H9 (cell line): ENCODE data around the gene TMEM39B. TPM values are rescaled to one million over a fixed set of nuclear protein-coding genes. Genes with fewer than 3 reads are reported as not detected.

Experiments
- DNase-seq: peaks from one replicate; pipeline ENCODE4 v3.0.0-alpha.2; 2017
- H2AFZ ChIP-seq: one replicate; pipeline ENCODE4 v1.6.1; 2013; ENCODE audit warnings: mild to moderate bottlenecking, low read length, control low read depth, moderate library complexity
- H2AK5ac ChIP-seq: 2 replicates; pipeline ENCODE4 v1.6.1; 2013; ENCODE audit warnings: low read length, control low read depth, mixed read lengths; ENCODE audit not compliant: insufficient read length
- H2BK120ac ChIP-seq: one replicate; pipeline ENCODE4 v1.6.1; 2013; ENCODE audit warnings: low read depth, mild to moderate bottlenecking, low read length, control low read depth, inconsistent platforms; ENCODE audit not compliant: poor library complexity, severe bottlenecking
- H2BK12ac ChIP-seq: 2 replicates; pipeline ENCODE4 v1.6.1; 2013; ENCODE audit warnings: low read length, control low read depth, mixed read lengths, low read depth; ENCODE audit not compliant: insufficient read length
- H2BK15ac ChIP-seq: 2 replicates; pipeline ENCODE4 v1.6.1; 2013; ENCODE audit warnings: low read depth, low read length, control low read depth
- H2BK20ac ChIP-seq: one replicate; pipeline ENCODE4 v1.6.1; 2013; ENCODE audit warnings: low read depth, mild to moderate bottlenecking, low read length, control low read depth, inconsistent platforms; ENCODE audit not compliant: poor library complexity, severe bottlenecking
- H2BK5ac ChIP-seq: 2 replicates; pipeline ENCODE4 v1.6.1; 2013; ENCODE audit warnings: low read length, control low read depth, mixed read lengths; ENCODE audit not compliant: insufficient read length
- H3K14ac ChIP-seq: 2 replicates; pipeline ENCODE4 v1.6.1; 2013; ENCODE audit warnings: low read length, control low read depth; ENCODE audit not compliant: insufficient read depth
- H3K18ac ChIP-seq: 2 replicates; pipeline ENCODE4 v1.6.1; 2013; ENCODE audit warnings: low read depth, mild to moderate bottlenecking, mixed read lengths, low read length, control low read depth; ENCODE audit not compliant: insufficient read length
- H3K23ac ChIP-seq: 2 replicates; pipeline ENCODE4 v1.6.1; 2013; ENCODE audit warnings: low read length, control low read depth, mixed read lengths, low read depth; ENCODE audit not compliant: insufficient read length
- H3K23me2 ChIP-seq: 2 replicates; pipeline ENCODE4 v1.6.1; 2013; ENCODE audit warnings: low read depth, mild to moderate bottlenecking, mixed read lengths, low read length, control low read depth; ENCODE audit not compliant: insufficient read length, poor library complexity, severe bottlenecking
- H3K27ac ChIP-seq: 2 replicates; pipeline ENCODE4 v1.5.1; 2013; ENCODE audit warnings: low read length, control low read depth, mixed read lengths, low read depth; ENCODE audit not compliant: insufficient read length
- H3K27me3 ChIP-seq: 2 replicates; pipeline ENCODE4 v1.6.1; 2013; ENCODE audit warnings: low read length, control low read depth, inconsistent platforms; ENCODE audit not compliant: insufficient read depth
- H3K4ac ChIP-seq: 2 replicates; pipeline ENCODE4 v1.6.1; 2013; ENCODE audit warnings: low read depth, mild to moderate bottlenecking, control low read depth, inconsistent platforms, low read length, moderate library complexity
- H3K4me1 ChIP-seq: 2 replicates; pipeline ENCODE4 v1.6.1; 2013; ENCODE audit warnings: low read length, control low read depth, inconsistent platforms; ENCODE audit not compliant: insufficient read depth
- H3K4me2 ChIP-seq: 2 replicates; pipeline ENCODE4 v1.6.1; 2013; ENCODE audit warnings: low read length, control low read depth, mixed read lengths; ENCODE audit not compliant: insufficient read length, insufficient read depth
- H3K56ac ChIP-seq: 2 replicates; pipeline ENCODE4 v1.6.1; 2013; ENCODE audit warnings: low read depth, mild to moderate bottlenecking, mixed read lengths, low read length, control low read depth; ENCODE audit not compliant: insufficient read length
- H3K79me1 ChIP-seq: 2 replicates; pipeline ENCODE4 v1.6.1; 2013; ENCODE audit warnings: low read depth, mild to moderate bottlenecking, moderate library complexity, low read length, control low read depth, inconsistent platforms; ENCODE audit not compliant: insufficient read depth, poor library complexity, severe bottlenecking
- H3K79me2 ChIP-seq: 2 replicates; pipeline ENCODE4 v1.6.1; 2013; ENCODE audit warnings: low read length, control low read depth, inconsistent platforms; ENCODE audit not compliant: insufficient read depth
- H3K9ac ChIP-seq: 2 replicates; pipeline ENCODE4 v1.6.1; 2013; ENCODE audit warnings: low read length, control low read depth, mixed read lengths; ENCODE audit not compliant: insufficient read length; ENCODE audit errors: extremely low read depth
- H3K9me3 ChIP-seq: one replicate; pipeline ENCODE4 v1.6.1; 2013; ENCODE audit warnings: low read depth, low read length, inconsistent platforms; ENCODE audit not compliant: control insufficient read depth
- H3T11ph ChIP-seq: one replicate; pipeline ENCODE4 v1.6.1; 2013; ENCODE audit warnings: mild to moderate bottlenecking, low read length, control low read depth, inconsistent platforms
- H4K20me1 ChIP-seq: one replicate; pipeline ENCODE4 v1.6.1; 2013; ENCODE audit not compliant: control insufficient read depth, insufficient read length, insufficient read depth
- H4K5ac ChIP-seq: 2 replicates; pipeline ENCODE4 v1.6.1; 2013; ENCODE audit warnings: low read depth, mild to moderate bottlenecking, mixed read lengths, low read length, control low read depth; ENCODE audit not compliant: insufficient read length
- H4K8ac ChIP-seq: replicated peaks from 2 replicates; pipeline ENCODE4 v1.6.1; 2013; ENCODE audit warnings: low read length, control low read depth, mixed read lengths, low read depth; ENCODE audit not compliant: insufficient read length
- H4K91ac ChIP-seq: 2 replicates; pipeline ENCODE4 v1.6.1; 2013; ENCODE audit warnings: low read depth, mild to moderate bottlenecking, moderate library complexity, mixed read lengths, low read length, control low read depth; ENCODE audit not compliant: insufficient read length
- H3K27ac Mint-ChIP-seq, 3 experiments: 2 replicates in 2 of 3; 3 replicates in 1 of 3; pipeline ENCODE4 v1.8.0; 2020 to 2021; ENCODE audit warnings: mixed read lengths in 3 of 3, mild to moderate bottlenecking in 1 of 3, moderate library complexity in 1 of 3
- H3K27me3 Mint-ChIP-seq: 2 replicates; pipeline ENCODE4 v1.8.0; 2021; ENCODE audit warnings: low read depth, mild to moderate bottlenecking, moderate library complexity, mixed read lengths
- H3K36me3 Mint-ChIP-seq, 3 experiments: 2 replicates in 2 of 3; 3 replicates in 1 of 3; pipeline ENCODE4 v1.8.0; 2020 to 2021; ENCODE audit warnings: low read depth in 3 of 3, mixed read lengths in 3 of 3; ENCODE audit not compliant: insufficient read depth in 1 of 3
- H3K4me1 Mint-ChIP-seq, 2 experiments: 2 replicates each; pipeline ENCODE4 v1.8.0; 2020; ENCODE audit warnings: mixed read lengths in 2 of 2
- H3K4me3 Mint-ChIP-seq, 2 experiments: 2 replicates in 1 of 2; 3 replicates in 1 of 2; pipeline ENCODE4 v1.8.0; 2020 to 2021; ENCODE audit warnings: mild to moderate bottlenecking in 2 of 2, mixed read lengths in 2 of 2, moderate library complexity in 1 of 2
- H3K9me3 Mint-ChIP-seq, 2 experiments: 2 replicates in 1 of 2; 3 replicates in 1 of 2; pipeline ENCODE4 v1.8.0; 2020; ENCODE audit warnings: mild to moderate bottlenecking in 2 of 2, mixed read lengths in 2 of 2, moderate library complexity in 1 of 2
- WGBS: extraction: QIAGEN DNeasy Blood & Tissue Kit; methylation state at CpG from one replicate; pipeline ENCODE4 v1.1.7; 2013; ENCODE audit warnings: missing lambda C conversion rate, low lambda C conversion rate, mixed read lengths; ENCODE audit not compliant: insufficient read length; ENCODE audit errors: extremely low coverage; 5-methylcytosine and 5-hydroxymethylcytosine counted together
- total RNA-seq: library from RNA; stranded (reverse); gene quantifications from 2 replicates; pipeline ENCODE4 v1.2.1, GENCODE V29; 2021
- TF ChIP-seq, protein P1 (sequence below): fragments of 200-600 bp; sonication (generic); conservative IDR thresholded peaks from 3 replicates; pipeline ENCODE4 v1.8.0; 2021; ENCODE audit warnings: antibody characterized with exemption, mild to moderate bottlenecking

The TMEM39B gene
- total RNA-seq, 1 experiment from 2014 or later = 27.4 TPM

DNA sequence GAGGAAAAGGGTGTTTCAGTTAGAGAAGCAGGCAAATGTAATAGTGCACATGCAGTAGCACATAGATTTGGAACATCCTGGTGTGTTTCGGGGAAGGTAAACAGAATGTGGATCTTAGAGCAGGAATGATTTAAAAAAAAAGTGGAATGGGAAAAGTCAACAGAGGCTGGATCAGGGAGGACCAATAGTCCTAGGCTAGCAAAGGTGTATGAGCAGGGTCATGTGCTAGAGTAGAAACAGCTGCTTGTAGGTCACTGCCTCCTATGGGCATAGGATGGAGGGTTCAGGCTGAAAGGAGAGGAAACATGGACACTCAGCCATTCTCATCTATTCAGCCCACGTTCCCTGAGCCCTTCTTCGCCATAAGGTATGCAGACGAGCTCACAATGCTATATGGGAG, 31.4 kb downstream of the TMEM39B start:
- Histone ChIP-seq H4K91ac (no peak overlapping the region), H2BK20ac (no peak overlapping the region), H3K4ac (no peak overlapping the region), H2BK12ac (no peak overlapping the region), H3K79me1 (no peaks in the 10 kb centered on the region), H2AFZ (no peak overlapping the region), H3K14ac (no peak overlapping the region), H3T11ph (no peak overlapping the region), H3K79me2 (peaks cover 2% of the 10 kb centered on the region; the same call in 1 of the 2 replicates), H4K5ac (no peak overlapping the region), H3K4me1 (no peaks in the 10 kb centered on the region), H2AK5ac (no peak overlapping the region), H3K27me3 (no peaks in the 10 kb centered on the region), H3K23me2 (no peaks in the 10 kb centered on the region), H3K9ac (no peak overlapping the region), H3K9me3 (no peaks in the 10 kb centered on the region), H2BK120ac (no peak overlapping the region), H2BK15ac (no peak overlapping the region), H2BK5ac (no peak overlapping the region), H3K56ac (no peak overlapping the region), H3K23ac (no peak overlapping the region), H4K8ac (no peak overlapping the region), H4K20me1 (no peaks in the 10 kb centered on the region), H3K18ac (no peak overlapping the region), H3K4me2 (no peak overlapping the region), H3K27ac (no peak overlapping the region)
- no CpG with 5 or more reads among the region's 4 CpGs for WGBS
- H3K27me3 Mint-ChIP-seq = no peaks in the 10 kb centered on the region
- TF ChIP-seq, protein P1, sequence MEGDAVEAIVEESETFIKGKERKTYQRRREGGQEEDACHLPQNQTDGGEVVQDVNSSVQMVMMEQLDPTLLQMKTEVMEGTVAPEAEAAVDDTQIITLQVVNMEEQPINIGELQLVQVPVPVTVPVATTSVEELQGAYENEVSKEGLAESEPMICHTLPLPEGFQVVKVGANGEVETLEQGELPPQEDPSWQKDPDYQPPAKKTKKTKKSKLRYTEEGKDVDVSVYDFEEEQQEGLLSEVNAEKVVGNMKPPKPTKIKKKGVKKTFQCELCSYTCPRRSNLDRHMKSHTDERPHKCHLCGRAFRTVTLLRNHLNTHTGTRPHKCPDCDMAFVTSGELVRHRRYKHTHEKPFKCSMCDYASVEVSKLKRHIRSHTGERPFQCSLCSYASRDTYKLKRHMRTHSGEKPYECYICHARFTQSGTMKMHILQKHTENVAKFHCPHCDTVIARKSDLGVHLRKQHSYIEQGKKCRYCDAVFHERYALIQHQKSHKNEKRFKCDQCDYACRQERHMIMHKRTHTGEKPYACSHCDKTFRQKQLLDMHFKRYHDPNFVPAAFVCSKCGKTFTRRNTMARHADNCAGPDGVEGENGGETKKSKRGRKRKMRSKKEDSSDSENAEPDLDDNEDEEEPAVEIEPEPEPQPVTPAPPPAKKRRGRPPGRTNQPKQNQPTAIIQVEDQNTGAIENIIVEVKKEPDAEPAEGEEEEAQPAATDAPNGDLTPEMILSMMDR = peak; percentile 34; the same call in 2 of the 3 replicates
- no peak for DNase-seq
- H3K36me3 Mint-ChIP-seq = peaks cover 7 to 28% (median 21%) of the 10 kb centered on the region in 3 experiments; a peak in 5 of 7 replicates
- H3K27ac Mint-ChIP-seq = peak overlapping the region in 1 of 3 experiments; percentile 16; a peak in 2 of 7 replicates
- no peaks in the 10 kb centered on the region; a peak in 1 of 5 replicates for H3K9me3 Mint-ChIP-seq
- H3K4me3 Mint-ChIP-seq = no peak overlapping the region
- peaks cover 0 to 4% of the 10 kb centered on the region in 2 experiments; a peak in 2 of 4 replicates for H3K4me1 Mint-ChIP-seq
